GM18909 (cell line): Measurements from ENCODE around the gene ESYT2.
"Not testable (repeated sequence)": the region's sequence is repeated elsewhere in the genome, so short reads cannot be mapped to it uniquely, and the experiment has no call there.

Experiments
- ATAC-seq: cut with Tn5 transposase; IDR thresholded peaks from one replicate; pipeline ENCODE4 v1.9.1; 2021; ENCODE audit warnings: mild to moderate bottlenecking; ENCODE audit not compliant: unreplicated experiment, poor library complexity

ESYT2 gene

GRCh38 chr7:158829342-158830210, at the start of gene ESYT2:
ESYT2 (minus strand) TSS chr7:158829509; CDS start chr7:158829418, 91 bp downstream.
- peak; percentile 87 for ATAC-seq

- not testable (repeated sequence) for ATAC-seq
Observed at GRCh38 chr7:158878151-158879079, 49.1 kb upstream of the ESYT2 start.

- no peak for ATAC-seq
Observed at GRCh38 chr7:158876984-158877383, 47.7 kb upstream of the ESYT2 start.

GRCh38 chr7:158869876-158870275, 40.6 kb upstream of the ESYT2 start:
- no peak for ATAC-seq

GRCh38 chr7:158868764-158869410, 39.6 kb upstream of the ESYT2 start:
- no peak for ATAC-seq

GRCh38 chr7:158867214-158867984, 38.1 kb upstream of the ESYT2 start:
- no peak for ATAC-seq

GRCh38 chr7:158865977-158866376, 36.7 kb upstream of the ESYT2 start:
- no peak for ATAC-seq

- no peak for ATAC-seq
Observed at GRCh38 chr7:158865462-158865922, 36.2 kb upstream of the ESYT2 start.

- ATAC-seq: no peak
Observed at GRCh38 chr7:158864833-158865232, 35.5 kb upstream of the ESYT2 start.

- ATAC-seq: no peak
Observed at GRCh38 chr7:158864507-158864820, 35.2 kb upstream of the ESYT2 start.

- peak; percentile 51 for ATAC-seq
Observed at GRCh38 chr7:158863611-158864506, 34.5 kb upstream of the ESYT2 start.

GRCh38 chr7:158862985-158863610, 33.8 kb upstream of the ESYT2 start:
- ATAC-seq: peak; percentile 58

- no peak for ATAC-seq
Observed at GRCh38 chr7:158861936-158862704, 32.8 kb upstream of the ESYT2 start.

GRCh38 chr7:158861004-158861787, 31.9 kb upstream of the ESYT2 start:
- ATAC-seq: no peak

GRCh38 chr7:158860394-158860793, 31.1 kb upstream of the ESYT2 start:
- no peak for ATAC-seq

- no peak for ATAC-seq
Observed at GRCh38 chr7:158858592-158859503, 29.5 kb upstream of the ESYT2 start.
